K562 (cell line): ENCODE data around the gene TRAF3IP1. TPM values are rescaled to one million over a fixed set of nuclear protein-coding genes. Genes with fewer than 3 reads are reported as not detected.

ENCODE experiments used
- ATAC-seq: fragments of 200-7000 bp; cut with Tn5 transposase; 3 replicates; pipeline ENCODE4 v1.9.1; 2020; ENCODE audit warnings: moderate library complexity
- BruUV-seq: library from RNA; stranded (reverse); fragments of 400-500 nt; replicated peaks from 2 replicates; lab custom pipeline; 2021; lab: Mats Ljungman, UMichigan
- CTCF ChIA-PET: fragments of 300-600 bp; formaldehyde crosslinking; extraction: SDS; loops from one replicate; lab custom pipeline; 2021; ENCODE audit warnings: low intra/inter-chr PET ratio; lab: Yijun Ruan, JAX
- POLR2A ChIA-PET: fragments of 300-600, 350-650 bp; sonication (Branson Sonifier 250); formaldehyde crosslinking; extraction: SDS; loops from one replicate; lab custom pipeline; 2021; ENCODE audit warnings: antibody characterized with exemption, inconsistent platforms; lab: Yijun Ruan, JAX
- DNase-seq, 4 experiments: peaks; one replicate each; pipeline versions ENCODE4 v3.0.0 to v3.0.0-alpha.2; 2011 to 2018; ENCODE audit warnings: low spot score in 3 of 4, mixed read lengths in 3 of 4; ENCODE audit errors: extremely low read depth in 1 of 4
- FAIRE-seq: peaks from 2 replicates; lab custom pipeline; 2011; peaks lifted over from hg19 to GRCh38; lab: Jason Lieb, UNC
- H2AFZ ChIP-seq: 2 replicates; pipeline ENCODE4 v1.6.0; 2011; ENCODE audit warnings: low read depth, low read length, control low read depth, inconsistent platforms
- H3K27ac ChIP-seq: fragments of 200-600 bp; 3 replicates; pipeline ENCODE4 v1.8.0; 2011; ENCODE audit warnings: low read depth, mild to moderate bottlenecking, control low read depth, inconsistent platforms, low read length, moderate library complexity, mixed read lengths; ENCODE audit errors: extremely low read depth
- H3K27me3 ChIP-seq, 2 experiments: fragments of 300-600 bp in 1 of 2; 2 replicates in 1 of 2; 3 replicates in 1 of 2; pipeline versions ENCODE4 v1.6.0 to v1.8.0; 2011; ENCODE audit warnings: inconsistent platforms in 2 of 2, low read length in 2 of 2, mild to moderate bottlenecking in 1 of 2, mixed read lengths in 1 of 2, moderate library complexity in 1 of 2; ENCODE audit not compliant: control insufficient read depth in 2 of 2, insufficient read depth in 2 of 2
- H3K36me3 ChIP-seq: fragments of 300-600 bp; 3 replicates; pipeline ENCODE4 v1.8.0; 2011; ENCODE audit warnings: mild to moderate bottlenecking, low read length, inconsistent platforms; ENCODE audit not compliant: control insufficient read depth, insufficient read depth
- H3K4me1 ChIP-seq, 2 experiments: fragments of 200-600 bp in 1 of 2; replicated peaks in 1 of 2; 2 replicates in 1 of 2; 3 replicates in 1 of 2; pipeline versions ENCODE4 v1.5.1 to v1.8.0; 2011; ENCODE audit warnings: inconsistent platforms in 2 of 2, low read length in 2 of 2, mild to moderate bottlenecking in 1 of 2, mixed read lengths in 1 of 2, moderate library complexity in 1 of 2; ENCODE audit not compliant: control insufficient read depth in 2 of 2, insufficient read depth in 2 of 2
- H3K4me2 ChIP-seq: 2 replicates; pipeline ENCODE4 v1.6.1; 2011; ENCODE audit warnings: low read length, control low read depth, inconsistent platforms, mixed read lengths; ENCODE audit not compliant: insufficient read depth
- H3K4me3 ChIP-seq: fragments of 200-600 bp; sonication (generic), shearing (Covaris generic); 2 replicates; pipeline ENCODE4 v1.5.1; 2016; ENCODE audit warnings: control low read depth, inconsistent platforms
- H3K79me2 ChIP-seq: fragments of 200-600 bp; 3 replicates; pipeline ENCODE4 v1.8.0; 2011; ENCODE audit warnings: low read length, inconsistent platforms; ENCODE audit not compliant: control insufficient read depth, insufficient read depth
- H3K9ac ChIP-seq, 2 experiments: 2 replicates each; pipeline versions ENCODE4 v1.6.0 to v1.6.1; 2011; ENCODE audit warnings: low read depth in 2 of 2, low read length in 2 of 2, control low read depth in 1 of 2, inconsistent platforms in 1 of 2, mild to moderate bottlenecking in 1 of 2, mixed read lengths in 1 of 2; ENCODE audit not compliant: insufficient read depth in 1 of 2
- H3K9me1 ChIP-seq: one replicate; pipeline ENCODE4 v1.6.0; 2011; ENCODE audit warnings: inconsistent platforms, mild to moderate bottlenecking, low read length, moderate library complexity; ENCODE audit not compliant: control insufficient read depth, insufficient read depth
- H3K9me3 ChIP-seq: replicated peaks from 2 replicates; pipeline ENCODE4 v1.5.1; 2011; ENCODE audit warnings: low read depth, low read length, inconsistent platforms; ENCODE audit not compliant: control insufficient read depth, insufficient read depth
- H4K20me1 ChIP-seq: replicated peaks from 2 replicates; pipeline ENCODE4 v1.6.1; 2011; ENCODE audit warnings: low read length, inconsistent platforms, mixed read lengths; ENCODE audit not compliant: control insufficient read depth, insufficient read depth
- CREB1 ChIP-seq, 2 experiments: sonication (generic) in 1 of 2; formaldehyde crosslinking in 1 of 2; IDR thresholded peaks; 2 replicates each; pipeline versions ENCODE4 v1.6.1 to v1.8.0; 2012 to 2022; ENCODE audit warnings: inconsistent platforms in 1 of 2, mild to moderate bottlenecking in 1 of 2, missing genetic modification reagents in 1 of 2, moderate library complexity in 1 of 2
- CREB3 ChIP-seq: fragments of 450-650 bp; conservative IDR thresholded peaks from 2 replicates; pipeline ENCODE4 v1.6.1; 2016; ENCODE audit warnings: missing genetic modification characterization, low read depth, mild to moderate bottlenecking, missing compliant biosample characterization, moderate library complexity
- GTF2B ChIP-seq: IDR thresholded peaks from 2 replicates; pipeline ENCODE4 v1.6.1; 2011; ENCODE audit not compliant: insufficient read length; ENCODE audit errors: extremely low read depth
- LEF1 ChIP-seq: fragments of 450-650 bp; IDR thresholded peaks from 2 replicates; pipeline ENCODE4 v1.6.1; 2016; ENCODE audit warnings: mild to moderate bottlenecking
- PCBP2 ChIP-seq: fragments of 200-400 bp; formaldehyde crosslinking; IDR thresholded peaks from 2 replicates; pipeline ENCODE4 v1.6.1; 2018; ENCODE audit warnings: low read length, low read depth, mild to moderate bottlenecking, moderate library complexity; ENCODE audit not compliant: poor library complexity, severe bottlenecking
- POLR2AphosphoS2 ChIP-seq: IDR thresholded peaks from 2 replicates; pipeline ENCODE4 v1.6.1; 2012; ENCODE audit warnings: low read length, improper control_type of control experiment
- SMAD4 ChIP-seq: fragments of 250-450 bp; sonication (Bioruptor Pico); conservative IDR thresholded peaks from 2 replicates; pipeline ENCODE4 v1.8.0; 2021; ENCODE audit warnings: inconsistent platforms, mild to moderate bottlenecking, moderate library complexity
- TBP ChIP-seq: optimal IDR thresholded peaks from 2 replicates; pipeline ENCODE3; 2011; ENCODE audit warnings: low read depth, low read length, improper control_type of control experiment
- THAP7 ChIP-seq: fragments of 250-450 bp; sonication (Bioruptor Pico); IDR thresholded peaks from 2 replicates; pipeline ENCODE4 v1.5.0; 2021
- WGBS: fragments of 100-300 bp; shearing (Covaris generic); methylation state at CpG from one replicate; pipeline ENCODE4 v1.1.6; 2016; ENCODE audit warnings: low coverage, mixed read lengths; ENCODE audit not compliant: insufficient coverage; ENCODE audit errors: missing lambda C conversion rate; 5-methylcytosine and 5-hydroxymethylcytosine counted together
- in situ Hi-C: fragments of 300-500 bp; cut with MboI; formaldehyde crosslinking; loops from 4 replicates; pipeline ENCODE4 v1.15.0; 2018; ENCODE audit warnings: inconsistent platforms, mixed read lengths
- intact Hi-C: fragments of 100-400 bp; cut with micrococcal nuclease; formaldehyde crosslinking; loops from 2 replicates; pipeline ENCODE4 v1.14.2; 2022
- polyA plus RNA-seq, 8 experiments: library from polyadenylated mRNA; depleted of rRNA in 4 of 8; stranded (reverse) in 5 of 8; unstranded in 3 of 8; fragments of >200 nt; fragmentation: Nextera tagmentation in 2 of 8; fragmentation: Illumina TruSeq in 1 of 8; extraction: Ambion mirVana in 2 of 8; extraction: Trizol in 1 of 8; gene quantifications; 2 replicates each; pipeline versions ENCODE4 v1.2.1 to v1.2.3, GENCODE V29; 2011 to 2014; ENCODE audit warnings: inconsistent platforms in 1 of 8, missing spikeins in 1 of 8
- total RNA-seq, 7 experiments: library from RNA; depleted of rRNA in 6 of 7; stranded (reverse); fragments of >200 nt in 6 of 7; fragmentation: Illumina TruSeq in 2 of 7; extraction: Trizol in 2 of 7; gene quantifications; 2 replicates each; pipeline versions ENCODE4 v1.2.1 to v1.2.3, GENCODE V29; 2011 to 2021; ENCODE audit warnings: low replicate concordance in 1 of 7
- TF ChIP-seq, protein P1 (sequence below): fragments of 250-450 bp; sonication (Bioruptor Pico); IDR thresholded peaks from 2 replicates; pipeline ENCODE4 v1.9.0; 2021; ENCODE audit warnings: mild to moderate bottlenecking, inconsistent platforms

Gene TRAF3IP1
- total and polyA plus RNA-seq, 9 of the 15 experiments (the other 6 are each of a cell fraction or from before 2014, with no cell fraction given) = 1.3 to 7.4 (median 3.4) TPM

- TF ChIP-seq POLR2AphosphoS2 (no peak), CREB3 (tag) (no peak), GTF2B (no peak), TBP (no peak), PCBP2 (no peak)
These were observed 30.0 kb downstream of the TRAF3IP1 start (continued) for GRCh38 chr2:238350150-238350897.

- no peak for ATAC-seq
- in situ Hi-C loops (loop anchor here (25.0 kb wide), 1 partner anchor 436 kb away; no protein-coding TSS in a partner anchor), intact Hi-C loops (loop anchor here (10.0 kb wide), 1 partner anchor 433 kb away; no protein-coding TSS in a partner anchor)
- CTCF ChIA-PET = no interaction called here
- Histone ChIP-seq H4K20me1 (no peaks in the 10 kb centered on the region), H2AFZ (no peak overlapping the region), H3K4me3 (no peak overlapping the region), H3K4me2 (no peak overlapping the region), H3K9ac (peak overlapping the region in 1 of 2 experiments; percentile 26; a peak in 1 of 4 replicates), H3K36me3 (peaks cover 8% of the 10 kb centered on the region; the same call in 1 of the 3 replicates), H3K79me2 (no peaks in the 10 kb centered on the region), H3K9me1 (no peaks in the 10 kb centered on the region), H3K27me3 (no peaks in the 10 kb centered on the region), H3K27ac (no peak overlapping the region), H3K9me3 (no peaks in the 10 kb centered on the region), H3K4me1 (no peaks in the 10 kb centered on the region)
- no peak for DNase-seq
- 73% methylated on average over 5 of the region's 15 CpGs for WGBS
- FAIRE-seq = no peak
- POLR2A ChIA-PET = interaction anchor here (0.7 kb wide), 1 partner anchor 9 kb away, joined by 3 read pairs; no protein-coding TSS in a partner anchor
- BruUV-seq = no TSS peak
- TF ChIP-seq SMAD4 (CRISPR knock-in tag) = no peak
- no peak for TF ChIP-seq THAP7 (CRISPR knock-in tag)
- TF ChIP-seq, protein P1, sequence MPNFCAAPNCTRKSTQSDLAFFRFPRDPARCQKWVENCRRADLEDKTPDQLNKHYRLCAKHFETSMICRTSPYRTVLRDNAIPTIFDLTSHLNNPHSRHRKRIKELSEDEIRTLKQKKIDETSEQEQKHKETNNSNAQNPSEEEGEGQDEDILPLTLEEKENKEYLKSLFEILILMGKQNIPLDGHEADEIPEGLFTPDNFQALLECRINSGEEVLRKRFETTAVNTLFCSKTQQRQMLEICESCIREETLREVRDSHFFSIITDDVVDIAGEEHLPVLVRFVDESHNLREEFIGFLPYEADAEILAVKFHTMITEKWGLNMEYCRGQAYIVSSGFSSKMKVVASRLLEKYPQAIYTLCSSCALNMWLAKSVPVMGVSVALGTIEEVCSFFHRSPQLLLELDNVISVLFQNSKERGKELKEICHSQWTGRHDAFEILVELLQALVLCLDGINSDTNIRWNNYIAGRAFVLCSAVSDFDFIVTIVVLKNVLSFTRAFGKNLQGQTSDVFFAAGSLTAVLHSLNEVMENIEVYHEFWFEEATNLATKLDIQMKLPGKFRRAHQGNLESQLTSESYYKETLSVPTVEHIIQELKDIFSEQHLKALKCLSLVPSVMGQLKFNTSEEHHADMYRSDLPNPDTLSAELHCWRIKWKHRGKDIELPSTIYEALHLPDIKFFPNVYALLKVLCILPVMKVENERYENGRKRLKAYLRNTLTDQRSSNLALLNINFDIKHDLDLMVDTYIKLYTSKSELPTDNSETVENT (CRISPR knock-in tag) = no peak
- no peak for TF ChIP-seq LEF1
- TF ChIP-seq CREB1 (IDR thresholded peaks at IDR 0.05) = no peak
- no peak for TF ChIP-seq CREB1 (CRISPR knock-in tag; IDR thresholded peaks at IDR 0.05)
These were observed 31.0 kb downstream of the TRAF3IP1 start for GRCh38 chr2:238351315-238351714.
